ENCODE data around the gene SOD2.

GRCh38 chr6:159713984-159714383, 20.9 kb upstream of the SOD2 start:
- no peak for TF ChIP-seq HCFC1 (IDR thresholded peaks at IDR 0.05; ENCODE audit: low read depth, low read length)
- TF ChIP-seq HDGF (IDR thresholded peaks at IDR 0.05), result no peak
- TF ChIP-seq ZFP91 (CRISPR knock-in tag; IDR thresholded peaks at IDR 0.05), result no peak
- no peak for TF ChIP-seq SMARCA5 (IDR thresholded peaks at IDR 0.05)
- no peak for TF ChIP-seq SIN3A (IDR thresholded peaks at IDR 0.05; ENCODE audit: borderline replicate concordance in 2 of 2, control insufficient read depth in 1 of 2, low read depth in 2 of 2, low read length in 2 of 2)
- TF ChIP-seq ZNF140 (CRISPR knock-in tag; IDR thresholded peaks at IDR 0.05), result no peak
- TF ChIP-seq MAX (CRISPR knock-in tag; IDR thresholded peaks at IDR 0.05), result no peak
- no peak for TF ChIP-seq ZNF274 (IDR thresholded peaks at IDR 0.05; ENCODE audit: borderline replicate concordance, low read depth, low read length)
- TF ChIP-seq MYC (IDR thresholded peaks at IDR 0.05; ENCODE audit: low read depth, low read length), result no peak
- no peak for TF ChIP-seq MYC (CRISPR knock-in tag; IDR thresholded peaks at IDR 0.05; ENCODE audit: borderline replicate concordance, low read depth)
- TF ChIP-seq CHD4 (IDR thresholded peaks at IDR 0.05; ENCODE audit: insufficient read depth, insufficient replicate concordance, low read depth, low read length, poor library complexity, severe bottlenecking), result no peak
- TF ChIP-seq BMI1 (IDR thresholded peaks at IDR 0.05; ENCODE audit: low read length), result no peak
